HG02840 (cell line): ENCODE measurements around the gene MORC3.
"Not testable (repeated sequence)": the region's sequence is repeated elsewhere in the genome, so short reads cannot be mapped to it uniquely, and the experiment has no call there.

Experiments
- ATAC-seq: cut with Tn5 transposase; IDR thresholded peaks from one replicate; pipeline ENCODE4 v1.9.1; 2021; ENCODE audit warnings: mild to moderate bottlenecking, moderate library complexity, moderate number of reproducible peaks; ENCODE audit not compliant: unreplicated experiment, low FRiP score

Gene MORC3

GRCh38 chr21:36382722-36383121, 62.7 kb downstream of the MORC3 start:
- ATAC-seq, result not testable (repeated sequence)

- ATAC-seq, result peak; percentile 17
Measured at GRCh38 chr21:36384885-36385232, 64.9 kb downstream of the MORC3 start.

- ATAC-seq, result peak; percentile 83
Measured at GRCh38 chr21:36385233-36386030, 65.4 kb downstream of the MORC3 start, which contains the start of gene CHAF1B. CHAF1B (plus strand) TSS chr21:36385392; CDS start chr21:36386137, 745 bp downstream.

- ATAC-seq, result no peak
Measured at GRCh38 chr21:36386031-36386642, 66.1 kb downstream of the MORC3 start.

GRCh38 chr21:36388096-36388495, 68.1 kb downstream of the MORC3 start:
- ATAC-seq, result no peak

GRCh38 chr21:36388835-36389234, 68.8 kb downstream of the MORC3 start:
- ATAC-seq, result no peak

- ATAC-seq, result not testable (repeated sequence)
Measured at GRCh38 chr21:36391649-36392048, 71.7 kb downstream of the MORC3 start.

- ATAC-seq, result no peak
Measured at GRCh38 chr21:36395353-36396111, 75.5 kb downstream of the MORC3 start.

GRCh38 chr21:36396325-36396724, 76.3 kb downstream of the MORC3 start:
- no peak for ATAC-seq

- ATAC-seq, result no peak
Measured at GRCh38 chr21:36396971-36397370, 77.0 kb downstream of the MORC3 start.

- ATAC-seq, result no peak
Measured at GRCh38 chr21:36397606-36398005, 77.6 kb downstream of the MORC3 start.

GRCh38 chr21:36399736-36400135, 79.7 kb downstream of the MORC3 start:
- ATAC-seq, result not testable (repeated sequence)

GRCh38 chr21:36400719-36401118, 80.7 kb downstream of the MORC3 start:
- ATAC-seq, result no peak

GRCh38 chr21:36402339-36402738, 82.3 kb downstream of the MORC3 start:
- no peak for ATAC-seq

GRCh38 chr21:36403713-36404112, 83.7 kb downstream of the MORC3 start:
- ATAC-seq, result no peak

GRCh38 chr21:36408568-36408967, 88.6 kb downstream of the MORC3 start:
- ATAC-seq, result no peak

GRCh38 chr21:36411301-36411700, 91.3 kb downstream of the MORC3 start:
- ATAC-seq, result no peak

- no peak for ATAC-seq
Measured at GRCh38 chr21:36412916-36413315, 92.9 kb downstream of the MORC3 start.

- no peak for ATAC-seq
Measured at GRCh38 chr21:36415375-36415774, 95.4 kb downstream of the MORC3 start.

- no peak for ATAC-seq
Measured at GRCh38 chr21:36419241-36419640, 99.2 kb downstream of the MORC3 start.

GRCh38 chr21:36419996-36420395, 100.0 kb downstream of the MORC3 start:
- ATAC-seq, result no peak
